Measurements from ENCODE around the gene C1orf216. TPM values are rescaled to one million over a fixed set of nuclear protein-coding genes. Genes with fewer than 3 reads are reported as not detected.

The C1orf216 gene
- total RNA-seq, 1 experiment from 2014 or later, result 10.1 TPM

DNA sequence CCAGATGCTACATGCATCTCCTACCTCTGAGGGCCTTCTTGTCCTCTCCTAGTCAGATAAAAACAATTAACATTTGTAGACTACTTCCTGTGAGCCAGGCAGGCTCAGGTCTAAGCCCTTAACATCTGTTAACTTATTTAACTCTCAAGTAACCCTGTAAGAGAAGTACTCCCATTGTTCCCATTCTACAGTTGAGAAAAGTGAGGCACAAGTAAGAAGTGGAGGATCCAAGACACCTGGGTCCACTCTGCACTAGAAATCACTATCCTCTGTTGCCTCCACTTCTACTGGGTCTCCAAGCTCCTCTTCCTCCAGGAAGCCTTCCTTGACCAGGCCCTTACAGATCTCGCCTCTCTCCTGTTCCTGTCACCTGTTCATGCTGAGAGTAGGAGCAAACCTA lies 9.7 kb downstream of the C1orf216 start (continued):
- no peak for TF ChIP-seq ZNF423 (CRISPR knock-in tag; IDR thresholded peaks at IDR 0.05)
- TF ChIP-seq ZNF263 (CRISPR knock-in tag; IDR thresholded peaks at IDR 0.05; ENCODE audit: low read depth), result no peak

GRCh38 chr1:35708441-35708921 lies 10.2 kb downstream of the C1orf216 start:
- peak overlapping the region; percentile 75 for H3K4me3 Mint-ChIP-seq
- H3K9me3 Mint-ChIP-seq, result no peaks in the 10 kb centered on the region
- H3K27ac Mint-ChIP-seq, result no peak overlapping the region
- H3K36me3 Mint-ChIP-seq, result no peaks in the 10 kb centered on the region
- ChIA-PET POLR2A (no interaction called here), CTCF (interaction anchor here (0.5 to 2.5 kb wide), 4 partner anchors 12 to 144 kb away, joined by 3 to 11 read pairs (median 6); no protein-coding TSS in a partner anchor)
- ATAC-seq (peak; percentile 61), DNase-seq (ENCODE audit: low spot score) (peak; percentile 37)
- peaks cover 48% of the 10 kb centered on the region for H3K27me3 Mint-ChIP-seq (ENCODE audit: low read depth)
- TF ChIP-seq ZNF317 (CRISPR knock-in tag; IDR thresholded peaks at IDR 0.05; ENCODE audit: borderline replicate concordance, low read depth) (no peak), ZNF219 (CRISPR knock-in tag; IDR thresholded peaks at IDR 0.05; ENCODE audit: borderline replicate concordance) (no peak), AFF4 (CRISPR knock-in tag; IDR thresholded peaks at IDR 0.05; ENCODE audit: borderline replicate concordance) (no peak), ZNF263 (CRISPR knock-in tag; IDR thresholded peaks at IDR 0.05; ENCODE audit: low read depth) (no peak), KAT7 (CRISPR knock-in tag; IDR thresholded peaks at IDR 0.05; ENCODE audit: borderline replicate concordance) (no peak), MYBL2 (CRISPR knock-in tag; IDR thresholded peaks at IDR 0.05) (no peak), OVOL2 (CRISPR knock-in tag; IDR thresholded peaks at IDR 0.05; ENCODE audit: borderline replicate concordance) (no peak), AR (CRISPR knock-in tag; IDR thresholded peaks at IDR 0.05) (no peak)
- TF ChIP-seq, protein P1, sequence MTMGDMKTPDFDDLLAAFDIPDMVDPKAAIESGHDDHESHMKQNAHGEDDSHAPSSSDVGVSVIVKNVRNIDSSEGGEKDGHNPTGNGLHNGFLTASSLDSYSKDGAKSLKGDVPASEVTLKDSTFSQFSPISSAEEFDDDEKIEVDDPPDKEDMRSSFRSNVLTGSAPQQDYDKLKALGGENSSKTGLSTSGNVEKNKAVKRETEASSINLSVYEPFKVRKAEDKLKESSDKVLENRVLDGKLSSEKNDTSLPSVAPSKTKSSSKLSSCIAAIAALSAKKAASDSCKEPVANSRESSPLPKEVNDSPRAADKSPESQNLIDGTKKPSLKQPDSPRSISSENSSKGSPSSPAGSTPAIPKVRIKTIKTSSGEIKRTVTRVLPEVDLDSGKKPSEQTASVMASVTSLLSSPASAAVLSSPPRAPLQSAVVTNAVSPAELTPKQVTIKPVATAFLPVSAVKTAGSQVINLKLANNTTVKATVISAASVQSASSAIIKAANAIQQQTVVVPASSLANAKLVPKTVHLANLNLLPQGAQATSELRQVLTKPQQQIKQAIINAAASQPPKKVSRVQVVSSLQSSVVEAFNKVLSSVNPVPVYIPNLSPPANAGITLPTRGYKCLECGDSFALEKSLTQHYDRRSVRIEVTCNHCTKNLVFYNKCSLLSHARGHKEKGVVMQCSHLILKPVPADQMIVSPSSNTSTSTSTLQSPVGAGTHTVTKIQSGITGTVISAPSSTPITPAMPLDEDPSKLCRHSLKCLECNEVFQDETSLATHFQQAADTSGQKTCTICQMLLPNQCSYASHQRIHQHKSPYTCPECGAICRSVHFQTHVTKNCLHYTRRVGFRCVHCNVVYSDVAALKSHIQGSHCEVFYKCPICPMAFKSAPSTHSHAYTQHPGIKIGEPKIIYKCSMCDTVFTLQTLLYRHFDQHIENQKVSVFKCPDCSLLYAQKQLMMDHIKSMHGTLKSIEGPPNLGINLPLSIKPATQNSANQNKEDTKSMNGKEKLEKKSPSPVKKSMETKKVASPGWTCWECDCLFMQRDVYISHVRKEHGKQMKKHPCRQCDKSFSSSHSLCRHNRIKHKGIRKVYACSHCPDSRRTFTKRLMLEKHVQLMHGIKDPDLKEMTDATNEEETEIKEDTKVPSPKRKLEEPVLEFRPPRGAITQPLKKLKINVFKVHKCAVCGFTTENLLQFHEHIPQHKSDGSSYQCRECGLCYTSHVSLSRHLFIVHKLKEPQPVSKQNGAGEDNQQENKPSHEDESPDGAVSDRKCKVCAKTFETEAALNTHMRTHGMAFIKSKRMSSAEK (CRISPR knock-in tag; IDR thresholded peaks at IDR 0.05; ENCODE audit: borderline replicate concordance), result no peak
- peaks cover 30% of the 10 kb centered on the region for H3K4me1 Mint-ChIP-seq

Measured in WTC11 (cell line).